Germinal center (tissue), 1 donor: Measurements from ENCODE around the gene C2CD3.
A peak's percentile ranks its signal among the peaks of the same experiment; 100 is the strongest.
"Not testable (repeated sequence)": the region's sequence is repeated elsewhere in the genome, so short reads cannot be mapped to it uniquely, and the experiment has no call there.

ENCODE experiments used
- DNase-seq: peaks from one replicate; pipeline ENCODE4 v3.0.0; 2012; ENCODE audit warnings: mixed read lengths, low spot score

C2CD3 gene

DNA sequence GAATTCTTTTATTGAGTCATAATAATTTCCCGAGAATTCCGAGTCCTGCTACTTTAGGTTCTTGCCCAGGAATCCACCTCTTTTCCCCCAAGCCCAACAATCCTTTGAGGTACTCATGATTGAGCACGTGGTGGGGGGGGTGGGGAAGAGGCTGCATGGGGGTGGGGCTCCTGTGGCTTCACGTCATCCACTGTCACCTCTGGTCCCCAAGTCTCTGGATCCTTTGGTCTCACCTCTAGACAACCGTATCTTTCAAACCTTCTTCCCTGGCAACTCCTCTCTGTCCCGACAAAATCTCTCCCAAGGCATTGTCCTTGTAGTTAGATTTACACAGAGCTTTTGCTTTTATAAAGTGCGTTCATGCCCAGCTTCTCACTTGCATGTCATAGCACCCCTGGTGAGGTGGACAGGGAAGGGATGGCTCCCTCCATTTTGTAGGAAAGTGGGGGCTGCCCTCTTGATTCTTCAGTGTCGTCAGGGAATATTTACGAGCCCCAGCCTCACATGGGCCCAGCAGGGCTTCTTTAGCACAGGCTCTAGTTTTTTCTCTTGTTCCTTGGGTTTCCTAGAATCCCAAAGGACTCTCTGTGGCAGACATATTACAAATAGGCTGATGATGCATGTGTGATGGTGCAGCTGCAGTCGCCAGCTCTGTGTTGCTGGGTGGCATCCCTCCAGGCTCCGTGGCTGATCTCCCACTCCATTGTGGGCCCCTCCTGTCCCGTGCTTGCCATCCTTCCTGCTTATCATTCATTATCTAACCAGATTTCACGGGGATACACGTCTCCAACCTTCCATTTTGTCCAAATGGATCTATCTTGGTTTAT, 170.3 kb downstream of the C2CD3 start:
- no peak for DNase-seq

GRCh38 chr11:73999581-74000306, 171.1 kb downstream of the C2CD3 start:
- DNase-seq: peak; percentile 61

- DNase-seq: no peak
Measured at GRCh38 chr11:73998846-73999575, 171.8 kb downstream of the C2CD3 start.

DNA sequence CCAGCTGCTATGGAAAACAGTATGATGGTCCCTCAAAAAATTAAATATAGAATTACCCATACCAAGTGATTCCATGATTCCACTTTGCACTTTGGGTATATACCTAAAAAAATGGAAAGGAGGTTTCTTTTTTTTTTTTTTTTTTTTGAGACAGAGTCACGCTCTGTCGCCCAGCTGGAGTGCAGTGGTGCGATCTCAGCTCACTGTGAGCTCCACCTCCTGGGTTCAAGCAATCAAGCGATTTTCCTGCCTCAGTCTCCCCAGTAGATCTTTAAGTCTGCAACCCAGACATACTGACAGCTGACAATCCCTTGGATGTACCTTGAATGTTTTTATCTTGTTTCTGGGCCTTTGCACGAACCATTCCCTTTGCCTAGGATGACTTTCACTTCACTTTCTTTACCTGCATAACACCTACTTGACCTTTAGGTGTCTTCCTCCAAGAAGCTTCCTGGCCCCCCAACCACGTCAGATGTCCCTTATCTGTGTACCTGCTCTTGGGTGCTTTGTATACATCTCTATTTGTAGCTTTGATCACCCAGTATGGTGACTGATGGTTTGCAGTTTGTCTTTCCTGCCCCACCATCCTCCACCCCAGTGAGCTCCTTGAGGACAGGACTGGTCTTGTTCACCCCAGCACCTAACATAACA, 173.6 kb downstream of the C2CD3 start:
- peak; percentile 54 for DNase-seq

DNA sequence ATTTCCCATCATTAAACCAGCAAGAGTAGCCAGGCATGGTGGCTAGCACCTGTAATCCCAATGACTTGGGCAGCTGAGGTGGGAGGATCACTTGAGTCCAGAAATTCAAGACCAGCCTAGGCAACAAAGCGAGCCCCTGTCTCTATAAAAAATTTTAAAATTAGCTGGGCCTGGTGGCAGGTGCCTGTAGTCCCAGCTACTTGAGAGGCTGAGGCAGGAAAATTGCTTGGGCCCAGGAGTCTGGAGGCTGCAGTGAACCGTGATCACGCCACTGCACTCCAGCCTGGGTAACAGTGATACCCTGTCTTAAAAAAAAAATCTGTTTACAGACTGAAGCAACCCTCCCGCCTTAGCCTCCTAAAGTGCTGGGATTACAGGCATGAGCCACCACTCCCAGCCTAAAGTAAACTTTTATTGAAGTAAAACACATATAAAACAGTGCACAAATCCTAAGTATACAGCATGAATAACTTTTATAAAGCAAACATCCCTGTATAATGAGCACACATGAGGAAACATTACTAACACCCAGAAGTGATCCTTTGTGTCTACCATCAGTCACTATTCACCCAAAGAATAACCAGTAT, 174.5 kb downstream of the C2CD3 start:
- no peak for DNase-seq

DNA sequence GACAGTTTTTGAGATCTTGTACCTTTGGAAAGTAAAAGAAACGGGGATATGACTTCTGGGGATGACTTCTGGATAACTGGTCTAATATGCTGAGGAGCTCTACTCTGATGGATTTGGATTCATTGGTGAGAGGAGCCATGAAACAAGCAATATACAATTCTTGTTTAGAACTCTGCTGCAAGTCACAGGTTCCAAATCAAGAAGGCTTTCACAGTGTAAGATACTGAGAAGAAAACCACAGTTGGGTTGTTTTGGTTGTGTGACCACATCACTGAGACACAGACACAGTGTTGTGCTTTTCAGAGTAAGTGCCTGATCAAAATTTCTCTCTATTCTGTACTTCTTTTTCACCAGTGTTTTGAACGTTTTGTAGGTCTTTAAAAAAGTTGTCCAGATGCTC, 175.1 kb downstream of the C2CD3 start:
- no peak for DNase-seq

DNA sequence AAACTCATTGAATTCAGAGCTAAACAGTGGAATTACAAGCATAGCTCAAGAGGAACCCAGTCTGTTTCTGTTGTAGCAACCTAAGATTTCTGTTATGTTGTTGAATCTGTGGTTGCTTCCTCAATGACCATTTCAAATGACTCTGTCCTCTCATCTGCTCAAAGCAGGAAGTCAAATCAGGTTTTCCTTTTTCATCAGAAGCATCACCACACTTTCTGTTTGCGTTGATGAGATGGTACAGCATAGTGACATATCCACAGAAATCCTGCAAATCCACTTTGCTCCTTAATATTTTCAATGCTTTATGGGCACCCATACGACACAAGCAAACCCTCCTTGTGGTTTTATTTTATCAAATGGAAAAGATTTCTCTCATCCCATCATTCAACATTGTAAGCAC, 175.6 kb downstream of the C2CD3 start:
- no peak for DNase-seq

DNA sequence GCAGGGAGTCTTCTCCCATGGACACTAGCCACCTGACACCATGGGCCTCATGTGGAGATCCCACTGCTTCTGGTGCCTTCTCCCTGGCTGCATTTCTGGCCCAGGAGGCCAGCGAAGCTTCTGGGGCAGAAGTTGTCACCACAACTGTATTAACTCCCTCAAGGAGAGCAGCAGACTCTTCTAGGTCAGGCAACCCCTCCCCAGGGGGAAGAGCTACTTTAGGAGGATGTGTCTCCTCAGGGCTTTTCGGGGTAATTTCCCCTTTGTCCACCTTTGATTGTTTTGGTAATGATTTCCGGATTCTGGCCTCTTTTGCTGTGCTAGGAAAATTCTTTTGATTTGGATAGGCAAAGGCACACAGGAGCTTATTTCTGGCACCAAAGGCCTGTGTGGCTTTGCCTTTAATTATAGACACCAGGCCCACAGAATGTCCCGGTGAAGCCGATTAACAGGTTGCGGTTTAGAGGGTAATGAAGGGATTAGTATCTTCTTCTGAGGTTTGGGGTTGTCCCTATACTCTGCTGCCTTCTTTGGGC, 179.3 kb downstream of the C2CD3 start:
- DNase-seq: no peak

DNA sequence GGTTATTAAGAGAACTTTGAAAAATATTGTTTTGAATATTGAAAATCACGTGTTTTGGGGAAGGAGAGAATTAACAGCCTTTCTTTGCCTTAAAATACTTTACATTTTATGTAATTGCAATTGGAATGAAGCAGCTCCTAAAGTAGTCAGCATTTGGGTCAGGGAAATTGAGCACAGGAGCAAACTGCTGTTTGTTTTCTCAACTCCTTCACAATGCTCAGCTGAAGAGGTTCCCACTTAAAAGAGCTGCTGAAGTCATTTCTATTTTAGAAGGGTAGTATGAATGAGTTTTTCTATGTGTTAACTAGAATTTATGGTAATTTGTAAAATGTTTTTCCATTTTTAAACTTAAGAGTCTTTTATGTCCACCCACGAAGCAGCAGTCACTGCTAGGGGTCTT, 180.1 kb downstream of the C2CD3 start:
- no peak for DNase-seq

DNA sequence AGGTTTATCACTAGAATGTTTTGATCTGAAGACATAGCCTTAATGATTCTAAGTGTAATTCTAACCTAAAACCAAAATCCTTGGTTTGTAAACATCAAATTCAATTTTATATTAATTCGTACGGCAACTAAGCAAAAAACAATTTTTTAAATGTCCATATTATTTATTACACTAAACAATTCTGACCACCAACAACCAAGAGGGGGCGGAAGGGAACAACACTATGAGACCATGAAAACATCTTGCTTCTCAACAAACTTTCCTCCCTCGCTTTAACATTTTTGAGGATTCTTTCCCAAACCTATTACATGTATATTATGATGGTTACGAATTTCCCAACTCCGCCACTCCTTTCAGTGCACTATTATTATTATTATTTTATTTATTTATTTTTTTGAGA, 181.6 kb downstream of the C2CD3 start:
- DNase-seq: no peak

DNA sequence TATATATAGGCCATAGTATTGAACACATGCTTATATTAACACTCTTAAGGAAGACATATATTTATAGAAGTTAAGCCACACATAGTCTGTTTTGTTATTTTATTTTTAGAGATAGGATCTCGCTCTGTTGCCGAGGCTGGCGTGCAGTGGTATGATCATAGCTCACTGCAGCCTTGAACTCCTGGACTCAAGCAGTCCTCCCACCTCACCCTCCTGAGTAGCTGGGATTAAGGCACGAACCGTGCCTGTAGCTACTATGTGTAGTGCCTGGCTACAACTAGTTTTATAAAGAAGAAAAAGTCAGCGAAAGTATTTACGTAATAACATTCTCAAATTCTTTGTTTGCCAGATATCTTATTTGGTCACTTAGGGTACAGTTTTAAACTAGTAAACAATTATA, 182.6 kb downstream of the C2CD3 start:
- DNase-seq: no peak

DNA sequence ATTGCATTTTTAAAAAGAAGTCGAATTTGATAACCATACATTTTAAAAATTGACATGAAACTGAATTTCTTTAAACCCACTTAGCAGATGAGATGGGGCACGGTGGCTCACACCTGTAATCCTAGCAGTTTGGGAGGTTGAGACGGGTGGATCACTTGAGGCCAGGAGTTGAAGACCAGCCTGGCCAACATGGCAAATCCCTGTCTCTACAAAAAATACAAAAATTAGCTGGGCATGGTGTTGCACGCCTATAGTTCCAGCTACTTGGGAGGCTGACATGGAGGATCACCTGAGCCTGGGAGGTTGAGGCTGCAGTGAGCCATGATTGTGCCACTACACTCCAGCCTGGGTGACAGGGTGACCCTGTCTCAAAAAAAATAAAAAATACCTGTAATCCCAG, 185.1 kb downstream of the C2CD3 start:
- DNase-seq: not testable (repeated sequence)

DNA sequence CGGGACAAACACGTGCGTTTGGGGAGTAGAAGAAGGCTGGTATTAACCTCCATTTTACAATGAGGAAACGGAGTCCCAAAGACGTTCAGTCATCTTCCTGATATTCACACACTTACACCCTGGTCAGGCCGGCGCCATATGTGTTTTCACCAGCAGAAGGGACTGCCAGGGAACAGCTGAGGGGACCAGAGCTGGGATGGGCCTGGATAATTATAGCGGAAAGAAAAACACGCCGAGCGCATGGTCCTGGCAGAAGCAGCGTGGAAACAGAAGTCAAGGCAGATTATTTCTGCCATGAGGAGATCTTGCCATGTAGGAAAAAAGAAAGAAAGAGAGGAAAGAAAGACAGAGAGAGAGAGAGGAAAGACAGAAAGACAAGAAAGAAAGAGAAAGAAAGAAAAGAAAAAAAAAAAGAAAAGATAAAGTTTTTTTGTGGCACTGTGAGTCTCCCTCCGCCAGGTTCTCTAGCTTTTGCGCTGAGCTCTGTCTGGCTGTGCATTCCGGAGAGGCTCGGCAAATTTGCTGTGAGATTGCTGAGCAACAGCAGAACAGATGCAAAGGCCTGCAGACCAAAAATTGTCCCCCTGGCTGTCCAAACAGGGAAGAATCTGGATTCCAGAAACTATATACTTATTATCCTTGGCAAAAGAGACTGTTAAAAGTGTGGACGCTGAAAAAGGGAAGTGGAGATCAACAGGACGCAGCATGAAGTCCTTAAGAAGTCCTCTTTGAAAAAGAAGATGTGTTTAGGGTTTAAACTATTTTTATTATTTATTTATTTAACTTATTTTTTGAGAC, 186.9 kb downstream of the C2CD3 start:
- no peak for DNase-seq

DNA sequence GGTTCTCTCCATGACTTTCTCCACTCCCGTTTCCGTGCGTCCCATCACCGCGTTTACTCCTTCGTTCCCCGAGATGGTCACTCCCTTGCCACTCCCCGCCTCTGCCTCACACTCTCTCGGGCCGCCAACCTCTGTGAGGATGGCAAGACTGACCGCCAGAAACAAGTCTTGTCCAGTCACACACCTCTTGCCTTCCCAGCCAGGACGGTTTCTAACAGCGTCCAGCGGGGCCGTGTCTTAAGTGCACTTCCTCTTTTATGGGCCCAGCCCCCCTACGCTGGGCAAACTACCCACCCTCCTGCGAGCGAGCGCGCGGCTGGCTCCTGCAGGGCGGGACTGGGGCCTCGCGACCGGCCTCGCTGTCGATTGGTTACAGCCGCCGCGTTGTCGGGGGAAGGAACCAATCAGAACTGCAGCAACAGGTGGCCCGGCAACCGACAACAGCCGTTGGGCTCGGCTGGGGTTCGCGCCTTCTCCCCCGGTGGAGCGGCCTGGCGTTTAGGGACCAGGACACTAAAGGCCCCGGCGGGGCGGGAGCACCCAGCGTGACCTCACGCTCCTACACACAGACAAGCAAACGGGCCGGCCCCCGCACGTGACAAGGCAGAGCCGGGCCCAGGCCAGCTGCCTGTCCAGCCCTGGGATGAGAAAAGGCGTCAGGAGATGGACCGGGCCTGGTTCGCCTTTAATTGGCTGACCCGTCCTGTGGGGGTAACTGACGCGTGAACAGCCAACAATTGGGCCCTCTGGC, 187.6 kb downstream of the C2CD3 start:
- peak; percentile 98 for DNase-seq

- peak; percentile 88 for DNase-seq
Measured at GRCh38 chr11:73982595-73982989, 188.2 kb downstream of the C2CD3 start, which contains the start of gene UCP2. TSS of gene UCP2 (minus strand) at chr11:73982843. CDS start at chr11:73978378, 4,465 bp downstream.

GRCh38 chr11:73981051-73981805, 189.6 kb downstream of the C2CD3 start:
- no peak for DNase-seq

DNA sequence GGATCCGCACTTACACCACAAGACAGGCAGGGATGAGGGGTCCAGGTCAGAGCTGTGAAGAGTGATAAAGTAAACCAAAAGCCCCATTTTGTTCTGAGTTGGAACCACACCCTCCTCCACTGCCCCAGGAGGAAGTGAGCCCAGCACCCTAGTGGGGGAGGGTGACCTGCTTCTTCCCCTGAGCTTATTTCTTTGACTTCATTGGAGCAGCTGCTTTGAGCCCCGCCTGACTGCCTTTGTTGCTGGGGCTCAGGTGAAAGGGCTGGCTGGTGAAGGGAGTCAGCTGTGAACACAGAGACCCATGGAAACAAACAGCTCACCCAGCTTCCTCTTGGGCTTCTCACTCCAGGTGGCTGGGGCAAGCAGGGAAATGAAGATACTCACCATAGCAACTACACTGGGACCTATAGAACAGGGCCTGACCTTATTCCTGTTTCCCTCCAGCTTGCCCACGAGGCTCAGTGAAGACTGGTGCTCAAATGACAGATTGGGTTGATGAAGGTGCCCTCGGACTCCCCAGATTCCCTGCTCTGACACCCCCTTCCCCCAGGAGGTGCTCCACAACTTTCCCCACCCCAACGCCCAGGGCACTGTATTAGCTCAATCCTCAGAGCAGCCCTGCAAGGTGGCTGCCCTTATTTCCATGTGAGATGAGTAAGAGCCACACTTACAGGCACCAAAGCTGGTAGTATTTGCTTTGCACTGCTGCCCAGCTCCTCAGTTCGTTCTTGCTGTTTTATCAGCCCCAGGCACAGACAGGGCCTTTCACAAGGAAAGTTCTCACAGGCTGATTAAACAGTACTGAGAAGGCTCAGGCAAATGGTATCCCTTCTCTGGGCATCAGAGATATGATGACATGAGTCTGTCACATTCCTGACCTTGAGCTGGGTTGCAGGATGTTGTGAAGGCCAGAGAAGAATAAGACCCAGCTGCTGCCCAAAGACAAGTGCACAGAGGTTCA, 190.5 kb downstream of the C2CD3 start:
- DNase-seq: peak; percentile 91

- DNase-seq: no peak
Measured at GRCh38 chr11:73978576-73979086, 192.2 kb downstream of the C2CD3 start.
